NAMALWA (cell line): ENCODE measurements around the gene MARCHF9.
A peak's percentile ranks its signal among the peaks of the same experiment; 100 is the strongest.
"Not testable (repeated sequence)": the region's sequence is repeated elsewhere in the genome, so short reads cannot be mapped to it uniquely, and the experiment has no call there.

Experiments
- DNase-seq: peaks from one replicate; pipeline ENCODE4 v3.0.0-alpha.2; 2015; ENCODE audit warnings: low spot score

The MARCHF9 gene

GRCh38 chr12:57754411-57755193 lies at the start of gene MARCHF9:
Gene MARCHF9 (plus strand): TSS chr12:57755103. CDS start chr12:57755529, 426 bp downstream.
- peak; percentile 88 for DNase-seq

- no peak for DNase-seq
Observed at GRCh38 chr12:57707250-57707649, 47.7 kb upstream of the MARCHF9 start.

GRCh38 chr12:57708296-57708695 lies 46.6 kb upstream of the MARCHF9 start:
- no peak for DNase-seq

GRCh38 chr12:57712701-57713100 lies 42.2 kb upstream of the MARCHF9 start:
- DNase-seq: no peak

GRCh38 chr12:57713209-57713608 lies 41.7 kb upstream of the MARCHF9 start:
- no peak for DNase-seq

- DNase-seq: peak; percentile 46
Observed at GRCh38 chr12:57715036-57715748, 39.7 kb upstream of the MARCHF9 start.

GRCh38 chr12:57715786-57716185 lies 39.1 kb upstream of the MARCHF9 start:
- no peak for DNase-seq

GRCh38 chr12:57716305-57716704 lies 38.6 kb upstream of the MARCHF9 start:
- no peak for DNase-seq

- no peak for DNase-seq
Observed at GRCh38 chr12:57717131-57717530, 37.8 kb upstream of the MARCHF9 start.

- no peak for DNase-seq
Observed at GRCh38 chr12:57717846-57718640, 36.9 kb upstream of the MARCHF9 start.

- no peak for DNase-seq
Observed at GRCh38 chr12:57718641-57719528, 36.0 kb upstream of the MARCHF9 start.

GRCh38 chr12:57719777-57720605 lies 34.9 kb upstream of the MARCHF9 start:
- DNase-seq: no peak

GRCh38 chr12:57720606-57721595 lies 34.0 kb upstream of the MARCHF9 start:
- no peak for DNase-seq

GRCh38 chr12:57721846-57722608 lies 32.9 kb upstream of the MARCHF9 start:
- DNase-seq: not testable (repeated sequence)

GRCh38 chr12:57722716-57723629 lies 31.9 kb upstream of the MARCHF9 start:
- no peak for DNase-seq

GRCh38 chr12:57723630-57723962 lies 31.3 kb upstream of the MARCHF9 start:
- DNase-seq: no peak
